Esophagus muscularis mucosa (tissue), 3 donors: Measurements from ENCODE around the gene IFIH1.

Experiments
- CTCF ChIP-seq, 3 experiments: fragments of 200-600 bp in 2 of 3; fragments of 450-650 bp in 1 of 3; sonication (generic) in 2 of 3; IDR thresholded peaks; one replicate each; pipeline ENCODE4 v1.5.1; 2017 to 2019; ENCODE audit warnings: antibody characterized with exemption in 3 of 3, mild to moderate bottlenecking in 2 of 3, moderate library complexity in 1 of 3
- POLR2A ChIP-seq: fragments of 450-650 bp; IDR thresholded peaks from one replicate; pipeline ENCODE4 v1.6.1; 2017; ENCODE audit warnings: antibody characterized with exemption, moderate library complexity, mild to moderate bottlenecking, low read depth

- TF ChIP-seq CTCF (IDR thresholded peaks at IDR 0.05) (no peak), POLR2A (no peak)
Observed at GRCh38 chr2:162365392-162365791, 46.9 kb upstream of the IFIH1 start.
